Endodermal cell (in vitro differentiated cells): ENCODE data around the gene HLX. TPM values are rescaled to one million over a fixed set of nuclear protein-coding genes. Genes with fewer than 3 reads are reported as not detected.

Experiments used
- DNase-seq: peaks from one replicate; pipeline ENCODE4 v3.0.0-alpha.2; 2017
- H3K27ac ChIP-seq: 2 replicates; pipeline ENCODE4 v1.5.1; 2013; ENCODE audit warnings: mild to moderate bottlenecking, low read depth, low read length, moderate library complexity
- H3K27me3 ChIP-seq: 2 replicates; pipeline ENCODE4 v1.6.1; 2013; ENCODE audit warnings: mild to moderate bottlenecking, low read length, moderate library complexity; ENCODE audit not compliant: insufficient read depth, control insufficient read depth, poor library complexity, severe bottlenecking
- H3K36me3 ChIP-seq: 2 replicates; pipeline ENCODE4 v1.7.0; 2013; ENCODE audit warnings: mild to moderate bottlenecking, low read length, moderate library complexity; ENCODE audit not compliant: control insufficient read depth, insufficient read depth
- H3K4me1 ChIP-seq: one replicate; pipeline ENCODE4 v1.7.0; 2013; ENCODE audit warnings: low read length; ENCODE audit not compliant: control insufficient read depth, insufficient read depth
- H3K4me3 ChIP-seq: 2 replicates; pipeline ENCODE4 v1.5.1; 2013; ENCODE audit warnings: mild to moderate bottlenecking, low read length, moderate library complexity
- H3K9ac ChIP-seq: 2 replicates; pipeline ENCODE4 v1.6.1; 2013; ENCODE audit warnings: mild to moderate bottlenecking, low read length, moderate library complexity; ENCODE audit not compliant: poor library complexity, severe bottlenecking; ENCODE audit errors: extremely low read depth
- H3K9me3 ChIP-seq: 2 replicates; pipeline ENCODE4 v1.6.1; 2013; ENCODE audit warnings: mild to moderate bottlenecking, low read length, moderate library complexity; ENCODE audit not compliant: control insufficient read depth
- H3K27ac Mint-ChIP-seq: 2 replicates; pipeline ENCODE4 v1.8.0; 2020; ENCODE audit warnings: mixed read lengths
- H3K27me3 Mint-ChIP-seq: 2 replicates; pipeline ENCODE4 v1.8.0; 2021; ENCODE audit warnings: mild to moderate bottlenecking, mixed read lengths; ENCODE audit not compliant: insufficient read depth
- H3K36me3 Mint-ChIP-seq: 2 replicates; pipeline ENCODE4 v1.8.0; 2020; ENCODE audit warnings: low read depth, mixed read lengths
- H3K4me1 Mint-ChIP-seq: 2 replicates; pipeline ENCODE4 v1.8.0; 2020; ENCODE audit warnings: mixed read lengths
- H3K4me3 Mint-ChIP-seq: 2 replicates; pipeline ENCODE4 v1.8.0; 2020; ENCODE audit warnings: mild to moderate bottlenecking, moderate library complexity, mixed read lengths
- H3K9me3 Mint-ChIP-seq: 2 replicates; pipeline ENCODE4 v1.8.0; 2020; ENCODE audit warnings: mild to moderate bottlenecking, mixed read lengths
- CTCF ChIP-seq: fragments of 200-600 bp; sonication (generic); conservative IDR thresholded peaks from 2 replicates; pipeline ENCODE4 v1.5.0; 2021; ENCODE audit warnings: antibody characterized with exemption, mild to moderate bottlenecking
- WGBS, 2 experiments: methylation state at CpG; one replicate each; pipeline versions ENCODE4 v1.1.5 to v1.1.7; 2013; ENCODE audit warnings: missing lambda C conversion rate in 2 of 2, mixed read lengths in 1 of 2; ENCODE audit not compliant: insufficient coverage in 1 of 2, insufficient read length in 1 of 2; 5-methylcytosine and 5-hydroxymethylcytosine counted together
- total RNA-seq, 2 donors: library from RNA; stranded (reverse); fragmentation: NEBNext Ultra II Directional in 1 of 2; extraction: Animal tissue kit (Norgen Biotek cat#: 25700) in 1 of 2; gene quantifications; 2 replicates in 1 of 2; 3 replicates in 1 of 2; pipeline ENCODE4 v1.2.1, GENCODE V29; 2021

The HLX gene
- total RNA-seq, 2 donors from 2014 or later: 2.9 to 5.0 TPM

- peak; percentile 69 for DNase-seq
- no peak overlapping the region for H3K9ac ChIP-seq
- peaks cover 99% of the 10 kb centered on the region for H3K27me3 ChIP-seq
- Mint-ChIP-seq H3K27ac (no peak overlapping the region), H3K27me3 (peaks cover 100% of the 10 kb centered on the region), H3K4me1 (peaks cover 20% of the 10 kb centered on the region), H3K9me3 (peaks cover 9% of the 10 kb centered on the region), H3K36me3 (no peaks in the 10 kb centered on the region), H3K4me3 (peak overlapping the region; percentile 53)
- TF ChIP-seq CTCF: no peak
- H3K27ac ChIP-seq: no peak overlapping the region
- peak overlapping the region; percentile 74 for H3K4me3 ChIP-seq
- H3K4me1 ChIP-seq: peaks cover 3% of the 10 kb centered on the region
- peaks cover 6% of the 10 kb centered on the region for H3K9me3 ChIP-seq
- WGBS, 2 experiments: 14 to 23% methylated on average over 6 to 18 of the region's 18 CpGs
- no peaks in the 10 kb centered on the region for H3K36me3 ChIP-seq
Observed at GRCh38 chr1:220892997-220893700, 13.9 kb downstream of the HLX start.

- H3K4me3 ChIP-seq: peak overlapping the region; percentile 74
- peaks cover 6% of the 10 kb centered on the region for H3K9me3 ChIP-seq
- H3K27me3 Mint-ChIP-seq: peaks cover 100% of the 10 kb centered on the region
- WGBS, 2 experiments: 5% methylated on average over 10 to 11 of the region's 11 CpGs
- no peak overlapping the region for H3K27ac ChIP-seq
- no peak for TF ChIP-seq CTCF
- peaks cover 3% of the 10 kb centered on the region for H3K4me1 ChIP-seq
- peak overlapping the region; percentile 53 for H3K4me3 Mint-ChIP-seq
- no peak overlapping the region for H3K9ac ChIP-seq
- peaks cover 9% of the 10 kb centered on the region for H3K9me3 Mint-ChIP-seq
- H3K36me3 Mint-ChIP-seq: no peaks in the 10 kb centered on the region
- peaks cover 18% of the 10 kb centered on the region for H3K4me1 Mint-ChIP-seq
- no peaks in the 10 kb centered on the region for H3K36me3 ChIP-seq
- peaks cover 99% of the 10 kb centered on the region for H3K27me3 ChIP-seq
- DNase-seq: no peak
- no peak overlapping the region for H3K27ac Mint-ChIP-seq
Observed at GRCh38 chr1:220893701-220894024, 14.4 kb downstream of the HLX start.

- Mint-ChIP-seq H3K9me3 (peaks cover 9% of the 10 kb centered on the region), H3K4me3 (peak overlapping the region; percentile 53), H3K36me3 (no peaks in the 10 kb centered on the region), H3K27ac (no peak overlapping the region), H3K4me1 (peaks cover 18% of the 10 kb centered on the region), H3K27me3 (peaks cover 100% of the 10 kb centered on the region)
- TF ChIP-seq CTCF: peak; percentile 38
- Histone ChIP-seq H3K36me3 (no peaks in the 10 kb centered on the region), H3K27ac (no peak overlapping the region), H3K4me3 (peak overlapping the region; percentile 74), H3K4me1 (peaks cover 3% of the 10 kb centered on the region), H3K27me3 (peaks cover 96% of the 10 kb centered on the region), H3K9me3 (peaks cover 6% of the 10 kb centered on the region), H3K9ac (no peak overlapping the region)
- WGBS, 2 experiments: 4 to 6% methylated on average over 36 to 71 of the region's 71 CpGs
- DNase-seq: peak; percentile 80
Observed at GRCh38 chr1:220894025-220894923, 15.0 kb downstream of the HLX start.
